H9 (cell line): ENCODE measurements around the gene IL6R. TPM values are rescaled to one million over a fixed set of nuclear protein-coding genes. Genes with fewer than 3 reads are reported as not detected.

ENCODE experiments used
- DNase-seq: peaks from one replicate; pipeline ENCODE4 v3.0.0-alpha.2; 2017
- H2AFZ ChIP-seq: one replicate; pipeline ENCODE4 v1.6.1; 2013; ENCODE audit warnings: mild to moderate bottlenecking, low read length, control low read depth, moderate library complexity
- H2AK5ac ChIP-seq: 2 replicates; pipeline ENCODE4 v1.6.1; 2013; ENCODE audit warnings: low read length, control low read depth, mixed read lengths; ENCODE audit not compliant: insufficient read length
- H2BK120ac ChIP-seq: one replicate; pipeline ENCODE4 v1.6.1; 2013; ENCODE audit warnings: low read depth, mild to moderate bottlenecking, low read length, control low read depth, inconsistent platforms; ENCODE audit not compliant: poor library complexity, severe bottlenecking
- H2BK12ac ChIP-seq: 2 replicates; pipeline ENCODE4 v1.6.1; 2013; ENCODE audit warnings: low read length, control low read depth, mixed read lengths, low read depth; ENCODE audit not compliant: insufficient read length
- H2BK15ac ChIP-seq: 2 replicates; pipeline ENCODE4 v1.6.1; 2013; ENCODE audit warnings: low read depth, low read length, control low read depth
- H2BK20ac ChIP-seq: one replicate; pipeline ENCODE4 v1.6.1; 2013; ENCODE audit warnings: low read depth, mild to moderate bottlenecking, low read length, control low read depth, inconsistent platforms; ENCODE audit not compliant: poor library complexity, severe bottlenecking
- H2BK5ac ChIP-seq: 2 replicates; pipeline ENCODE4 v1.6.1; 2013; ENCODE audit warnings: low read length, control low read depth, mixed read lengths; ENCODE audit not compliant: insufficient read length
- H3K14ac ChIP-seq: 2 replicates; pipeline ENCODE4 v1.6.1; 2013; ENCODE audit warnings: low read length, control low read depth; ENCODE audit not compliant: insufficient read depth
- H3K18ac ChIP-seq: 2 replicates; pipeline ENCODE4 v1.6.1; 2013; ENCODE audit warnings: low read depth, mild to moderate bottlenecking, mixed read lengths, low read length, control low read depth; ENCODE audit not compliant: insufficient read length
- H3K23ac ChIP-seq: 2 replicates; pipeline ENCODE4 v1.6.1; 2013; ENCODE audit warnings: low read length, control low read depth, mixed read lengths, low read depth; ENCODE audit not compliant: insufficient read length
- H3K23me2 ChIP-seq: 2 replicates; pipeline ENCODE4 v1.6.1; 2013; ENCODE audit warnings: low read depth, mild to moderate bottlenecking, mixed read lengths, low read length, control low read depth; ENCODE audit not compliant: insufficient read length, poor library complexity, severe bottlenecking
- H3K27ac ChIP-seq: 2 replicates; pipeline ENCODE4 v1.5.1; 2013; ENCODE audit warnings: low read length, control low read depth, mixed read lengths, low read depth; ENCODE audit not compliant: insufficient read length
- H3K27me3 ChIP-seq: 2 replicates; pipeline ENCODE4 v1.6.1; 2013; ENCODE audit warnings: low read length, control low read depth, inconsistent platforms; ENCODE audit not compliant: insufficient read depth
- H3K4ac ChIP-seq: 2 replicates; pipeline ENCODE4 v1.6.1; 2013; ENCODE audit warnings: low read depth, mild to moderate bottlenecking, control low read depth, inconsistent platforms, low read length, moderate library complexity
- H3K4me1 ChIP-seq: 2 replicates; pipeline ENCODE4 v1.6.1; 2013; ENCODE audit warnings: low read length, control low read depth, inconsistent platforms; ENCODE audit not compliant: insufficient read depth
- H3K4me2 ChIP-seq: 2 replicates; pipeline ENCODE4 v1.6.1; 2013; ENCODE audit warnings: low read length, control low read depth, mixed read lengths; ENCODE audit not compliant: insufficient read length, insufficient read depth
- H3K56ac ChIP-seq: 2 replicates; pipeline ENCODE4 v1.6.1; 2013; ENCODE audit warnings: low read depth, mild to moderate bottlenecking, mixed read lengths, low read length, control low read depth; ENCODE audit not compliant: insufficient read length
- H3K79me1 ChIP-seq: 2 replicates; pipeline ENCODE4 v1.6.1; 2013; ENCODE audit warnings: low read depth, mild to moderate bottlenecking, moderate library complexity, low read length, control low read depth, inconsistent platforms; ENCODE audit not compliant: insufficient read depth, poor library complexity, severe bottlenecking
- H3K79me2 ChIP-seq: 2 replicates; pipeline ENCODE4 v1.6.1; 2013; ENCODE audit warnings: low read length, control low read depth, inconsistent platforms; ENCODE audit not compliant: insufficient read depth
- H3K9ac ChIP-seq: 2 replicates; pipeline ENCODE4 v1.6.1; 2013; ENCODE audit warnings: low read length, control low read depth, mixed read lengths; ENCODE audit not compliant: insufficient read length; ENCODE audit errors: extremely low read depth
- H3K9me3 ChIP-seq: one replicate; pipeline ENCODE4 v1.6.1; 2013; ENCODE audit warnings: low read depth, low read length, inconsistent platforms; ENCODE audit not compliant: control insufficient read depth
- H3T11ph ChIP-seq: one replicate; pipeline ENCODE4 v1.6.1; 2013; ENCODE audit warnings: mild to moderate bottlenecking, low read length, control low read depth, inconsistent platforms
- H4K20me1 ChIP-seq: one replicate; pipeline ENCODE4 v1.6.1; 2013; ENCODE audit not compliant: control insufficient read depth, insufficient read length, insufficient read depth
- H4K5ac ChIP-seq: 2 replicates; pipeline ENCODE4 v1.6.1; 2013; ENCODE audit warnings: low read depth, mild to moderate bottlenecking, mixed read lengths, low read length, control low read depth; ENCODE audit not compliant: insufficient read length
- H4K8ac ChIP-seq: replicated peaks from 2 replicates; pipeline ENCODE4 v1.6.1; 2013; ENCODE audit warnings: low read length, control low read depth, mixed read lengths, low read depth; ENCODE audit not compliant: insufficient read length
- H4K91ac ChIP-seq: 2 replicates; pipeline ENCODE4 v1.6.1; 2013; ENCODE audit warnings: low read depth, mild to moderate bottlenecking, moderate library complexity, mixed read lengths, low read length, control low read depth; ENCODE audit not compliant: insufficient read length
- H3K27ac Mint-ChIP-seq, 3 experiments: 2 replicates in 2 of 3; 3 replicates in 1 of 3; pipeline ENCODE4 v1.8.0; 2020 to 2021; ENCODE audit warnings: mixed read lengths in 3 of 3, mild to moderate bottlenecking in 1 of 3, moderate library complexity in 1 of 3
- H3K27me3 Mint-ChIP-seq: 2 replicates; pipeline ENCODE4 v1.8.0; 2021; ENCODE audit warnings: low read depth, mild to moderate bottlenecking, moderate library complexity, mixed read lengths
- H3K36me3 Mint-ChIP-seq, 3 experiments: 2 replicates in 2 of 3; 3 replicates in 1 of 3; pipeline ENCODE4 v1.8.0; 2020 to 2021; ENCODE audit warnings: low read depth in 3 of 3, mixed read lengths in 3 of 3; ENCODE audit not compliant: insufficient read depth in 1 of 3
- H3K4me1 Mint-ChIP-seq, 2 experiments: 2 replicates each; pipeline ENCODE4 v1.8.0; 2020; ENCODE audit warnings: mixed read lengths in 2 of 2
- H3K4me3 Mint-ChIP-seq, 2 experiments: 2 replicates in 1 of 2; 3 replicates in 1 of 2; pipeline ENCODE4 v1.8.0; 2020 to 2021; ENCODE audit warnings: mild to moderate bottlenecking in 2 of 2, mixed read lengths in 2 of 2, moderate library complexity in 1 of 2
- H3K9me3 Mint-ChIP-seq, 2 experiments: 2 replicates in 1 of 2; 3 replicates in 1 of 2; pipeline ENCODE4 v1.8.0; 2020; ENCODE audit warnings: mild to moderate bottlenecking in 2 of 2, mixed read lengths in 2 of 2, moderate library complexity in 1 of 2
- CTCF ChIP-seq: fragments of 200-600 bp; sonication (generic); conservative IDR thresholded peaks from 3 replicates; pipeline ENCODE4 v1.8.0; 2021; ENCODE audit warnings: antibody characterized with exemption, mild to moderate bottlenecking
- WGBS: extraction: QIAGEN DNeasy Blood & Tissue Kit; methylation state at CpG from one replicate; pipeline ENCODE4 v1.1.7; 2013; ENCODE audit warnings: missing lambda C conversion rate, low lambda C conversion rate, mixed read lengths; ENCODE audit not compliant: insufficient read length; ENCODE audit errors: extremely low coverage; 5-methylcytosine and 5-hydroxymethylcytosine counted together
- total RNA-seq: library from RNA; stranded (reverse); gene quantifications from 2 replicates; pipeline ENCODE4 v1.2.1, GENCODE V29; 2021

Gene IL6R
- total RNA-seq, 1 experiment from 2014 or later = 1.7 TPM

- Histone ChIP-seq H4K20me1 (no peaks in the 10 kb centered on the region), H4K91ac (peak overlapping the region; percentile 26), H3K23ac (no peak overlapping the region), H3K4ac (no peak overlapping the region; the same call in 1 of the 2 replicates), H3K4me2 (no peak overlapping the region), H3K4me1 (peaks cover 2% of the 10 kb centered on the region; the same call in 1 of the 2 replicates), H2AFZ (no peak overlapping the region), H3K14ac (no peak overlapping the region), H3K79me1 (no peaks in the 10 kb centered on the region), H3K79me2 (no peaks in the 10 kb centered on the region), H3K27me3 (no peaks in the 10 kb centered on the region), H2AK5ac (no peak overlapping the region), H2BK120ac (no peak overlapping the region), H3K27ac (no peak overlapping the region), H3K18ac (peak overlapping the region; percentile 62), H4K8ac (no peak overlapping the region), H3K23me2 (no peaks in the 10 kb centered on the region), H2BK12ac (peak overlapping the region; percentile 29), H4K5ac (no peak overlapping the region), H3K56ac (no peak overlapping the region), H3K9ac (no peak overlapping the region), H2BK15ac (no peak overlapping the region), H2BK20ac (no peak overlapping the region), H3K9me3 (no peaks in the 10 kb centered on the region), H2BK5ac (no peak overlapping the region), H3T11ph (no peak overlapping the region)
- WGBS = no CpG with 5 or more reads among the region's 4 CpGs
- no peaks in the 10 kb centered on the region for H3K9me3 Mint-ChIP-seq
- H3K27me3 Mint-ChIP-seq = no peaks in the 10 kb centered on the region
- no peak for DNase-seq
- H3K36me3 Mint-ChIP-seq = no peaks in the 10 kb centered on the region; a peak in 1 of 7 replicates
- H3K27ac Mint-ChIP-seq = peak overlapping the region in 1 of 3 experiments; percentile 85; a peak in 2 of 7 replicates
- TF ChIP-seq CTCF = no peak
- no peak overlapping the region for H3K4me3 Mint-ChIP-seq
- peaks cover 12 to 20% of the 10 kb centered on the region in 2 experiments for H3K4me1 Mint-ChIP-seq
These were observed 58.4 kb downstream of the IL6R start for GRCh38 chr1:154463512-154463990.
